ENCODE measurements around the gene MAP3K13.

DNA sequence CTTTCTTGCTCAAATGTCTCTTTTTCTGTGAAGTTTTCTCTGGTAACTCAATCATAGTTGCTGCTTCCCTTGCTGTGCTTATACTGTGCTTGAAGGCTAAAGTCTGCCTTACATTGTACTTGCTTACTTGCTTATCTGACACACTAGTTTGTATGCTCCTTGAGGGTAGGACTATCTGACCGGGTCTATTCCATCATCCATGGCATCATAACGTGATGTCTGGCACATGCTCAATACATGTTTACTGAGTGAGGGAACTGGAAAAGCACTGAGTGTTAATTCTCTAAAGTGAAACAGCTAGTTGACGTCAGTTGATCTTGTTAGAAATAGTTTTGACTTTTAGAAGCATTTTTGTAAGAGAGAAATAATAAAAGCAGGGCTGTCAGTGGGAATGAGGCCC lies 42.7 kb downstream of the MAP3K13 start:
- TF ChIP-seq, protein P1, sequence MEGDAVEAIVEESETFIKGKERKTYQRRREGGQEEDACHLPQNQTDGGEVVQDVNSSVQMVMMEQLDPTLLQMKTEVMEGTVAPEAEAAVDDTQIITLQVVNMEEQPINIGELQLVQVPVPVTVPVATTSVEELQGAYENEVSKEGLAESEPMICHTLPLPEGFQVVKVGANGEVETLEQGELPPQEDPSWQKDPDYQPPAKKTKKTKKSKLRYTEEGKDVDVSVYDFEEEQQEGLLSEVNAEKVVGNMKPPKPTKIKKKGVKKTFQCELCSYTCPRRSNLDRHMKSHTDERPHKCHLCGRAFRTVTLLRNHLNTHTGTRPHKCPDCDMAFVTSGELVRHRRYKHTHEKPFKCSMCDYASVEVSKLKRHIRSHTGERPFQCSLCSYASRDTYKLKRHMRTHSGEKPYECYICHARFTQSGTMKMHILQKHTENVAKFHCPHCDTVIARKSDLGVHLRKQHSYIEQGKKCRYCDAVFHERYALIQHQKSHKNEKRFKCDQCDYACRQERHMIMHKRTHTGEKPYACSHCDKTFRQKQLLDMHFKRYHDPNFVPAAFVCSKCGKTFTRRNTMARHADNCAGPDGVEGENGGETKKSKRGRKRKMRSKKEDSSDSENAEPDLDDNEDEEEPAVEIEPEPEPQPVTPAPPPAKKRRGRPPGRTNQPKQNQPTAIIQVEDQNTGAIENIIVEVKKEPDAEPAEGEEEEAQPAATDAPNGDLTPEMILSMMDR (IDR thresholded peaks at IDR 0.05; ENCODE audit: insufficient read depth, low read depth, low read length) = no peak
- TF ChIP-seq EZH2 (IDR thresholded peaks at IDR 0.05; ENCODE audit: insufficient read depth, low read length) = no peak

Measured in astrocyte (in vitro differentiated cells and primary cell).